Bronchial epithelial cell (primary cell): ENCODE data around the gene POLR2L. TPM values are rescaled to one million over a fixed set of nuclear protein-coding genes. Genes with fewer than 3 reads are reported as not detected.

ENCODE experiments used
- DNase-seq: peaks from one replicate; pipeline ENCODE4 v3.0.0-alpha.2; 2010; ENCODE audit warnings: low read depth
- FAIRE-seq: peaks from 2 replicates; lab custom pipeline; 2011; peaks lifted over from hg19 to GRCh38; lab: Jason Lieb, UNC
- H3K27me3 ChIP-seq: 2 replicates; pipeline ENCODE4 v1.5.1; 2011; ENCODE audit warnings: low read length; ENCODE audit not compliant: control insufficient read depth, insufficient read depth
- H3K36me3 ChIP-seq: 2 replicates; pipeline ENCODE4 v1.5.1; 2011; ENCODE audit warnings: low read length; ENCODE audit not compliant: control insufficient read depth, insufficient read depth
- H3K4me3 ChIP-seq: 2 replicates; pipeline ENCODE4 v1.5.1; 2011; ENCODE audit warnings: mild to moderate bottlenecking, low read depth, low read length, control low read depth
- CTCF ChIP-seq: IDR thresholded peaks from 2 replicates; pipeline ENCODE4 v1.5.1; 2011; ENCODE audit warnings: mild to moderate bottlenecking, moderate library complexity, low read length, control low read depth, inconsistent platforms; ENCODE audit not compliant: insufficient read depth, severe bottlenecking
- total RNA-seq: library from RNA; depleted of rRNA; stranded (reverse); fragments of >200 nt; gene quantifications from 2 replicates; pipeline ENCODE4 v1.2.1, GENCODE V29; 2014

The POLR2L gene
- total RNA-seq, 1 donor from 2014 or later = 8.7 TPM

GRCh38 chr11:833114-833791, 9.1 kb downstream of the POLR2L start:
- DNase-seq = no peak
- no peak for TF ChIP-seq CTCF
- peaks cover 2% of the 10 kb centered on the region for H3K27me3 ChIP-seq
- H3K36me3 ChIP-seq = peaks cover 23% of the 10 kb centered on the region
- FAIRE-seq = no peak
- H3K4me3 ChIP-seq = peak overlapping the region; percentile 67

- no peak for FAIRE-seq
- Histone ChIP-seq H3K36me3 (peaks cover 18% of the 10 kb centered on the region), H3K27me3 (peaks cover 2% of the 10 kb centered on the region), H3K4me3 (peak within 1 kb of the TSS; percentile 67)
- DNase-seq = no peak
- no peak for TF ChIP-seq CTCF
These were observed 9.7 kb downstream of the POLR2L start, which contains the start of gene CD151 for GRCh38 chr11:832529-833113. Gene CD151 (plus strand): TSS chr11:832952. CDS start chr11:836070, 3,118 bp downstream.

- FAIRE-seq (no peak), DNase-seq (no peak)
- TF ChIP-seq CTCF = no peak
- peak overlapping the region; percentile 67 for H3K4me3 ChIP-seq
- H3K36me3 ChIP-seq = peaks cover 12% of the 10 kb centered on the region
- peaks cover 2% of the 10 kb centered on the region for H3K27me3 ChIP-seq
These were observed 10.3 kb downstream of the POLR2L start for GRCh38 chr11:831961-832528.

- no peak for FAIRE-seq
- Histone ChIP-seq H3K4me3 (no peak overlapping the region), H3K27me3 (peaks cover 2% of the 10 kb centered on the region), H3K36me3 (peaks cover 5% of the 10 kb centered on the region)
- no peak for TF ChIP-seq CTCF
- no peak for DNase-seq
These were observed 11.0 kb downstream of the POLR2L start for GRCh38 chr11:831118-831864.

- Histone ChIP-seq H3K36me3 (peaks cover 2% of the 10 kb centered on the region), H3K27me3 (peaks cover 2% of the 10 kb centered on the region), H3K4me3 (peak overlapping the region; percentile 27)
- peak; percentile 52 for DNase-seq
- no peak for TF ChIP-seq CTCF
- no peak for FAIRE-seq
These were observed 11.8 kb downstream of the POLR2L start for GRCh38 chr11:830295-831117.
